Activated T-helper 17 cell treated with anti-CD3 and anti-CD28 coated beads, Interleukin-2, amount 50 U/mL, for 72 hours (primary cell): ENCODE results near the gene FBXO11. TPM values are rescaled to one million over a fixed set of nuclear protein-coding genes. Genes with fewer than 3 reads are reported as not detected.

Source experiments
- ATAC-seq: fragments of 150-1000 bp; cut with Tn5 transposase; replicated peaks from 2 replicates; pipeline ENCODE4 v1.10.0; 2021; ENCODE audit warnings: mild to moderate bottlenecking, moderate library complexity
- H3K27ac Mint-ChIP-seq: one replicate; pipeline ENCODE4 v1.8.0; 2022; ENCODE audit warnings: mixed read lengths
- H3K27me3 Mint-ChIP-seq: one replicate; pipeline ENCODE4 v1.8.0; 2022; ENCODE audit warnings: mixed read lengths
- H3K36me3 Mint-ChIP-seq: one replicate; pipeline ENCODE4 v1.8.0; 2022; ENCODE audit warnings: low read depth, mild to moderate bottlenecking, mixed read lengths
- H3K4me1 Mint-ChIP-seq: one replicate; pipeline ENCODE4 v1.8.0; 2022; ENCODE audit warnings: mixed read lengths
- H3K4me3 Mint-ChIP-seq: one replicate; pipeline ENCODE4 v1.8.0; 2022; ENCODE audit warnings: mild to moderate bottlenecking, mixed read lengths
- H3K9me3 Mint-ChIP-seq: one replicate; pipeline ENCODE4 v1.8.0; 2022; ENCODE audit warnings: mixed read lengths
- total RNA-seq, 2 donors: library from RNA; stranded (reverse); gene quantifications; one replicate each; pipeline ENCODE4 v1.2.3, GENCODE V29; 2022

The FBXO11 gene
- total RNA-seq, 2 donors from 2014 or later: 43.5 to 66.7 TPM

DNA sequence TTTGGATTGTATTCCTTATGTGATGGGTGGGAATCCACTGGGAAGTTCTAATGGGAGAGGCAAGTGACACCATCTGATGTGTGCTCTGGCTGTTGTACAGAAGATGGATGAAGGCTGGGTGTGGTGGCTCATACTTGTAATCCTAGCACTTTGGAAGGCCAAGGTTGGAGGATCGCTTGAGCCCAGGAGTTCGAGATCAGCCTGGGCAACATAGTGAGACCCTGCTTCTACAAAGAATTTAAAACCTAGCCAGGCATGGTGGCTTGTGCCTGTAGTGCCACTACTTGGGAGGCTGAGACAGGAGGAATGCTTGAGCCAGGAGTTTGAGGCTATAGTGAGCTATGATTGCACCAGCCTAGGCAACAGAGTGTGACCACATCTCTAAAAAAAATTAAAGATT, 134.0 kb downstream of the FBXO11 start:
- Mint-ChIP-seq H3K9me3 (peaks cover 5% of the 10 kb centered on the region), H3K4me1 (peaks cover 5% of the 10 kb centered on the region), H3K27ac (no peak overlapping the region), H3K4me3 (no peak overlapping the region), H3K36me3 (no peaks in the 10 kb centered on the region), H3K27me3 (no peaks in the 10 kb centered on the region)
- no peak for ATAC-seq

DNA sequence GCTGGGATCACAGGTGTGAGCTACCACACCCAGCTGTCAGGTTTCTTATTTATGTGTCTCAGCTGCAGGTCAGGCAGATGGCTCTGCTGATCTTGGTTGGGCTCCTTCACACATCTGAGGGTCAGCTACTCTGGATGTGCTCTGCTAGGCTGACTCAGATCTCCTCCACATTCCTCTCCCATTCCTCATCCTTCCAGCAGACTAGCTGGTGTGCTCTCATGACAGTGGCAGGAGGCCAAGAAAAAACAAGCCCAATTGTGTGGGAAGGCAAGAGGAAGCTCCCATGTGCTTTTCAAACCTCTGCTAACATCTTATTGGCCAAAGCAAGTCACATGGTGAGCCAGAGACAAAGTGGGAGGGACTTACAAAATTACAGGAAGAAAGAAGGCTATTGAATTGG, 135.1 kb downstream of the FBXO11 start:
- ATAC-seq: no peak
- Mint-ChIP-seq H3K4me1 (peaks cover 5% of the 10 kb centered on the region), H3K36me3 (no peaks in the 10 kb centered on the region), H3K27ac (no peak overlapping the region), H3K27me3 (no peaks in the 10 kb centered on the region), H3K9me3 (peaks cover 5% of the 10 kb centered on the region), H3K4me3 (no peak overlapping the region)

DNA sequence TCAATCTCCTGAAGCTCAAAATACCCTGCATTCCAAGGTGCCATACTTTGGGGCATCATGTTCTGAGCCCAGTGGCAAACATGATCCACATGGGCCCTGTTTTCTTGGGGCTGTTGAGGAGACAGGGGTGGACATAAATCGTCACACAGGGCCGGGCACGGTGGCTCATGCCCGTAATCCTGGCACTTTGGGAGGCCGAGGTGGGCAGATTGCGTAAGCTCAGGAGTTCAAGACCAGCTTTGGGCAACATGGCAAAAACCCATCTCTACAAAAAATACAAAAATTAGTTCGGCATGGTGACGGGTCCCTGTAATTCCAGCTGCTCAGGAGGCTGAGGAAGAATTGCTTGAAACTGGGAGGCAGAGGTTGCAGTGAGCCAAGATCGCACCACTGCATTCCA, 137.0 kb downstream of the FBXO11 start:
- no peak overlapping the region for H3K4me3 Mint-ChIP-seq
- ATAC-seq: no peak
- H3K4me1 Mint-ChIP-seq: peaks cover 5% of the 10 kb centered on the region
- H3K27me3 Mint-ChIP-seq: no peaks in the 10 kb centered on the region
- no peaks in the 10 kb centered on the region for H3K36me3 Mint-ChIP-seq
- no peak overlapping the region for H3K27ac Mint-ChIP-seq
- H3K9me3 Mint-ChIP-seq: peaks cover 5% of the 10 kb centered on the region

DNA sequence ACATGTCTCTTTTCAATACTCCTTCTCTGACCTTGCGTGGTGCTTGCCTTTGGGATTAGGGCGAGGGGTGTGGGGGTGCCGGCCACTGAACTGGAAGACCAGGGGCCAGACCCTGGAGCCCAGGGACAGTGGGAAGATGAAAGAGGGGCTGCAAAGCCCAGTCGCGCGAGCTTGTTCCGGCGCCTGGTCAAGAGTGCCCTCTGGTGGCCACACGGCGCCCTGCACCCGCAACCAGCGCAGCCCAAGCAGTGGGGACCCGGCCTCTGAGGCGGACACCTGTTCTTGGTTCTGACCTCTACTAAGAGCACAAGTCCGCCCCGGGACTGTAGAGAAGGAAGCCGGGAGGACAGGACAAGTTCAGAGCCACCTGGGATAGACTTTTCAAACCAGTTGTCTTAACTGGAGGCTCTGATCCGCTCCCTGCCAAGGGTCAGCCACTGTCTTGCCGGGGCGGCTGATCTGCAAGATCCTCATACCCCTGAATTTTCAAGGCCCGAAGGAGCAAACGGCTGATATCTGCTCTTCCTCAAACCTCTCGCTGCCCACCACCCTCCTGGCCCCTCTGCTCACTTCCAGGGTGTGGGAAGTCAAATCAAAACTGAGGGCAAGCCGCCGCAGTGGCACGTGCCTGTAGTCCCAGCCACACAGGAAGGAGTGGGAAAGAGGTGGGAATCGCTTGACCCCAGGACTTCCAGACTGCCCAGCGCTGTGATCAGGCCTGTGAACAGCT, 138.3 kb downstream of the FBXO11 start:
- ATAC-seq: peak; percentile 86
- peaks cover 5% of the 10 kb centered on the region for H3K4me1 Mint-ChIP-seq
- no peaks in the 10 kb centered on the region for H3K27me3 Mint-ChIP-seq
- H3K4me3 Mint-ChIP-seq: peak overlapping the region; percentile 47
- peaks cover 5% of the 10 kb centered on the region for H3K9me3 Mint-ChIP-seq
- H3K27ac Mint-ChIP-seq: no peak overlapping the region
- no peaks in the 10 kb centered on the region for H3K36me3 Mint-ChIP-seq

DNA sequence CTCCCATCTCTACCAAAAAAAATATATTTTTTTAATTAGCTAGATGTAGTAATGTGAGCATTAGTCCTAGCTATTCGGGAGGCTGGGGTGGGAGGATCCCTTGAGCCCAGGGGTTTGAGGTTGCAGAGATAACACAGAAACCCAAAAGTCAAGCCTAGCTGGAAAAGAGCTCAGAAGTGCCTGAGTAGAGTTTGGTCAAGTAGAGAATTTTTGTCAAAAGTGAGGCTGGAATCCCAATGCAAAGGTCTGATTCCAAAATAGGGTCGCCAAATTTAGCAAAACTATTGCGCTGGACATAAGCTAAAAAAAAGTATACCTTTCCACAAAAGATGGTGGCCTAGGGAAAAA, 138.8 kb downstream of the FBXO11 start:
- Mint-ChIP-seq H3K4me1 (peaks cover 5% of the 10 kb centered on the region), H3K27me3 (no peaks in the 10 kb centered on the region), H3K27ac (no peak overlapping the region), H3K36me3 (no peaks in the 10 kb centered on the region), H3K9me3 (peaks cover 5% of the 10 kb centered on the region), H3K4me3 (peak overlapping the region; percentile 47)
- ATAC-seq: no peak

DNA sequence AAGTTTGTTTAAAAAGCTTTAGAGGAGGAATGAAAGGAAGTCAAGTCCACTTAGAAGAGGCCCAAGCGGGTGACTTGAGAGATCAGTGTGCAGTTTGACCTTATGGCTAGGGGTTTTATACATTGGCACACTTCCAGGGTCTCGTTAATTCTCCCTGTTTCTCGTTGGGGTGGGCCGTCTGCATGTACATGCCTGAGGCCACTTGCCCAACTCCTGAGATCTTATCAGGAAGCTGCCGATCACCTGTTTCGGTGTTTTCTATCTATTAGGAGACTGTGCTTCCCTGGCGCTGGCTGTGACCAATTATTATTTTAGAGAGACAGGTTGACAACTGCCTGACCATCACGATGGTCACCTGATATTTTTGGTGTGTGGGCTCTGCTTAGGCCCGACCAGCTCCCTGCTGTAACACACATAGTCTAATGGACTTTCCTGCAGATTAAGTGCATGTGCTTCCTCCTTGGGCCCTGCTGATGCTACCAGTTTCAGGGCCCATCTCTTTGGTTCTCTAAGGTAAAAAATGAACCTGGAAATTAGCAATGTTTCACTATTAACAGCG, 154.4 kb downstream of the FBXO11 start:
- peak; percentile 28 for ATAC-seq
- Mint-ChIP-seq H3K36me3 (no peaks in the 10 kb centered on the region), H3K9me3 (peaks cover 4% of the 10 kb centered on the region)

DNA sequence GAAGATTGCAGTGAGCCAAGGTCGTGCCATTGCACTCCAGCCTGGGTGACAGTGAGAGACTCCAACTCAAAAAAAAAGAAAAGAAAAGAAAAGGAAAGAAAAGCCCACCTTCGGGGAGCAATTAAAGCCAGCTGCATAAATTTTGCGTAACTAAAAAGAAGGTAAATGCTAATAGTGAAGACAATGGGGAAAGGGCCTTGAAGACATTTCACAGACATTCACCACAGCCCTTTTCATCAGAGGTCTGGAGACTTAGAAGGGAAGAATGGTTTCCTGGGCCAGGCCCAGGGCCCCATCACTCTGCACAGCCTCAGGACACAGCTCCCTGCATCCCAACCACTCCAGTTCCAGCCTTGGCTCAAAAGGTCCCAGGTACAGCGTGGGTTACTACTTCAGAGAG, 158.4 kb downstream of the FBXO11 start:
- Mint-ChIP-seq H3K27me3 (peaks cover 15% of the 10 kb centered on the region), H3K27ac (no peak overlapping the region), H3K9me3 (peaks cover 9% of the 10 kb centered on the region), H3K4me3 (no peak overlapping the region), H3K36me3 (no peaks in the 10 kb centered on the region), H3K4me1 (no peaks in the 10 kb centered on the region)
- no peak for ATAC-seq

More for the DNA sequence above, 154.4 kb downstream of the FBXO11 start:
- Mint-ChIP-seq H3K4me1 (no peaks in the 10 kb centered on the region), H3K27me3 (no peaks in the 10 kb centered on the region), H3K4me3 (peak overlapping the region; percentile 62), H3K27ac (peak overlapping the region; percentile 95)

DNA sequence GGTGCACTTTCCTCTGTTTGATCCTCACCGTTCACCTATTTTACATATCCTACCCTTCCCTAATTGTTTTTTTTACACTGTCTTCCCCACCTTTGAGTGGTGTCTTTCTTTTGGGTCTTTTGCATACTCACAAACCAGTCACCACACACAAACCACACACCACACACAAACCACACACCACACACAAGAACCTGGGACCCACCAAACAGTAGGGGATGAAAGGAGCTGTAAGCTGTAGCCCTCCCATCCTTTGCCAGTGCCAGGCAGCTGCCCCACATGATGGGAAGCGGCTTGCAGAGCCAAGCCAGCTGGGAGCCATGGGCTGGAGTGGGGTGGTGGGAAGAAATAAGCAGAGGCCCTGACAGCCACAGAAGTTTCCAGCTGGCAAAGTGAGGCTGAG, 162.2 kb downstream of the FBXO11 start:
- ATAC-seq: no peak
- H3K4me3 Mint-ChIP-seq: no peak overlapping the region
- no peaks in the 10 kb centered on the region for H3K36me3 Mint-ChIP-seq
- H3K27ac Mint-ChIP-seq: no peak overlapping the region
- peaks cover 9% of the 10 kb centered on the region for H3K9me3 Mint-ChIP-seq
- no peaks in the 10 kb centered on the region for H3K4me1 Mint-ChIP-seq
- H3K27me3 Mint-ChIP-seq: peaks cover 15% of the 10 kb centered on the region

DNA sequence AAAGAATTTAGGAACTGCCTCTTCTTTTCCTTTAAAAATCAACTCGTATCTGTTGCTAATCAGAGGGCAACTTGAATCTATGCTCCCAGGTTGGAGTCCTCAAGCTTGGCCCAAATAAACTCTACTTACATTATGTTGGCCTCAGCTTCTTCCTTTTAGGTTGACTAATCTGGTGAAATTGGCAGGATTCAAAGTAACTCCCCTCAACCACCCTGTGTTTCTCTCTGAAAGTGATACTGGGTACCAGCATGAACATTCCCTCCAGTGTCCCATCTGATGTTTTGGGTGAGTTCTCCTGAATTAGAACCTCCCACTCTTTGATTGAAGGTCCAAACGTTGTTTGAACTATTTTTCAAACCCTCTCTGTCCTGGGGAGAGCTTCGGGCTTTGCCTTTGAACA, 164.7 kb downstream of the FBXO11 start:
- ATAC-seq: no peak
- Mint-ChIP-seq H3K27me3 (peaks cover 15% of the 10 kb centered on the region), H3K4me3 (no peak overlapping the region), H3K9me3 (peaks cover 2% of the 10 kb centered on the region), H3K36me3 (no peaks in the 10 kb centered on the region), H3K27ac (no peak overlapping the region), H3K4me1 (no peaks in the 10 kb centered on the region)

DNA sequence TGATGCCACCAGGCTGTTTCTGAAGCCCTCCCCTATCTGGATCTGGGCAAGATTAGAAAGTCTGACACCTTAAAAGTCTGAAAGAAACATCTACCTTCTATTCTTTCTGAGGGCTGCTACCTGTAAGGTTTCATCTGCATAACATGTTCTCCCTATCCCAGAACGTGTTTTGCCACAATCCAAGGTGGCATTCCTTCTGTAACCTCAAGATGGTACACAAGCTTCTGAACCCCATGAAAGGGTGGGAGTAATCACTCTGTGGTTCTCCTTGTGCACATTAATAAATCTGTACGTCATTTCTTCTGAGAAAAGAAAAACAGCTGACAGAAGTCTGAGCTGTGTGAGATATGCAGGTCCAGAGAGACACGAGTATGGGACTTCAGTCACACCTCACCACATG, 165.2 kb downstream of the FBXO11 start:
- Mint-ChIP-seq H3K9me3 (no peaks in the 10 kb centered on the region), H3K27me3 (peaks cover 15% of the 10 kb centered on the region), H3K4me3 (no peak overlapping the region), H3K36me3 (no peaks in the 10 kb centered on the region), H3K27ac (no peak overlapping the region), H3K4me1 (no peaks in the 10 kb centered on the region)
- no peak for ATAC-seq

Other genes with a start within 250 kb of the FBXO11 start
- gene MSH6, start 123.4 kb downstream of the FBXO11 start, total RNA-seq: 100 to 1,000 TPM in 1 of 2 donors, 10 to 100 TPM in 1; 88.9 to 121 TPM